ENCODE data around the gene GIT1. TPM values are rescaled to one million over a fixed set of nuclear protein-coding genes. Genes with fewer than 3 reads are reported as not detected.

GIT1 gene
- total RNA-seq, 5 donors from 2014 or later (not counting 1 experiment from before 2014, with no cell fraction given), result 36.7 to 86.4 (median 71.8) TPM

- Histone ChIP-seq H3K27ac (ENCODE audit: low read length) (peak overlapping the region; percentile 72), H3K4me3 (ENCODE audit: control insufficient read depth in 1 of 2, extremely low read depth in 1 of 2, low read length in 1 of 2) (peak overlapping the region; percentile 75 to 81), H3K4me1 (ENCODE audit: control insufficient read depth in 1 of 2, extremely low read depth in 1 of 2, insufficient read depth in 2 of 2, low read length in 2 of 2) (peaks cover 13 to 64% of the 10 kb centered on the region in 2 experiments), H3K27me3 (replicated peaks in 1 of 2; ENCODE audit: control insufficient read depth in 2 of 2, extremely low read depth in 1 of 2, insufficient read depth in 2 of 2, low read length in 1 of 2) (no peaks in the 10 kb centered on the region), H3K36me3 (ENCODE audit: control insufficient read depth in 2 of 2, extremely low read depth in 1 of 2, insufficient read depth in 1 of 2, low read length in 1 of 2) (peaks cover 0 to 10% of the 10 kb centered on the region in 2 donors), H3K9me3 (no peaks in the 10 kb centered on the region)
- H3K27me3 Mint-ChIP-seq, result no peaks in the 10 kb centered on the region
- H3K4me1 Mint-ChIP-seq, result peaks cover 24 to 47% (median 40%) of the 10 kb centered on the region in 3 donors
- peak in 1 of 35 experiments; percentile 41 for DNase-seq
- peak; percentile 2 to 5 (median 4) for ATAC-seq (replicated peaks in 1 of 4)
- under 1% methylated on average over 27 of the region's 27 CpGs for WGBS (ENCODE audit: insufficient coverage)
- H3K9me3 Mint-ChIP-seq, result no peaks in the 10 kb centered on the region
- POLR2A ChIA-PET, result no interaction called here
- H3K27ac Mint-ChIP-seq, result peak overlapping the region; percentile 55 to 61
- H3K36me3 Mint-ChIP-seq, result no peaks in the 10 kb centered on the region
- CTCF ChIA-PET, result interaction anchor here (0.5 to 1.8 kb wide), 4 partner anchors 50 to 379 kb away, joined by 3 to 6 read pairs (median 5); partner anchors contain the start of gene SSH2 (in 1 of the 2)
- peak overlapping the region; percentile 88 to 94 (median 94) for H3K4me3 Mint-ChIP-seq
These were observed 22.2 kb downstream of the GIT1 start for GRCh38 chr17:29567304-29567553.

DNA sequence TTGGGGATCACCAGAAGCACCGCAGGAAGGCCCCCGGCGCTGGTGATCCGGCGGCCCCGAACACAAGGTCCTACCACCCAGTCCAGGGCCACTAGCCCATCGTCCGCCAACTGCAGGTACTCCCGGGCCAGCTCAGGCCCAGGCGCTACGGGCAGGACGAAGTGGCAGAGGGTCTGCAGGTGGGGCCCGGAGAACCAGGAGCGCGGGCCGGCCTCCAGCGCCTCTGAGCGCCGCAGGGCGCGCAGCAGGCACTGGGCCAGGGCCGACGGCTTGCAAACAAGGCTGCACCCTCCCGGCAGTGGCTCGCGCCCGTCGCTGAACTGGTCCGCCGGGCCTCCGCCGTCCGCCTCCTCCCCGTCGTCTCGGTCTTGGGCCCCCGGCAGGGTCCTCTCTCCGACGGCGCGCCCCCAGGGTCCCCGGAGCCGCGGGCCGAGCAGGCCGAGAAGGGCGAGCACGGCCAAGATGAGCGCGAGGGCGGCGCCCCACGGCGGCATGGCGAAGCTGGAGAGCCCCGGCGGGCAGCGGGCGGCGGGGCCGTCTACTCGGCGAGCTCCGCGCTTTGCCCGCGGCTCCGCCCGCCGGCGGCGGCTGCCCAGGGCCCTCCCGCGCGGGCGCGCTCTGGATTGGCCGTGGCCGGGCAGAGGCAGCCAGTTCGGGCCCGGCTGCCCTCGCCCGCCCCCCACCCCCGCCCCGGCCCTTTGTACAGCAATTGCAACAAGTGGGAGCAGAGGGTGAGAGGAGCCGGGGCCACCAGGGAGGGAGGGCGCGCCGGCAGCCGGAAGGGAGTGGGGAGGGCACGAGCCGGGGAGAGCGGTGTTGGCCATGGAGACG, 22.8 kb downstream of the GIT1 start, which contains the start of gene ABHD15:
Gene ABHD15, minus strand, starts transcription at position 565 of the 831 bp plus-strand sequence. Its CDS starts 71 bp downstream, at position 494.
- H3K27ac Mint-ChIP-seq, result peak within 1 kb of the TSS; percentile 95 to 96
- H3K4me1 Mint-ChIP-seq, result peaks cover 28 to 52% (median 45%) of the 10 kb centered on the region in 3 donors
- H3K4me1 ChIP-seq (ENCODE audit: control insufficient read depth in 1 of 2, extremely low read depth in 1 of 2, insufficient read depth in 2 of 2, low read length in 2 of 2), result peaks cover 13 to 67% of the 10 kb centered on the region in 2 experiments

GRCh38 chr17:29565643-29566472, 23.6 kb downstream of the GIT1 start:
- peak overlapping the region; percentile 43 for H3K27ac ChIP-seq (ENCODE audit: low read length)
- POLR2A ChIA-PET, result interaction anchor here (0.5 to 0.6 kb wide), 2 partner anchors 73 to 87 kb away, joined by 3 read pairs; no protein-coding TSS in a partner anchor
- peak overlapping the region; percentile 63 to 65 for H3K4me3 ChIP-seq (ENCODE audit: control insufficient read depth in 1 of 2, extremely low read depth in 1 of 2, low read length in 1 of 2)
- H3K27ac Mint-ChIP-seq, result peak overlapping the region; percentile 91 to 93
- H3K4me1 Mint-ChIP-seq, result peaks cover 26 to 53% (median 44%) of the 10 kb centered on the region in 3 donors
- H3K36me3 Mint-ChIP-seq, result peaks cover 5% of the 10 kb centered on the region
- CTCF ChIA-PET, result interaction anchor here (0.6 to 1.2 kb wide), 2 partner anchors 30 to 47 kb away, joined by 3 to 5 read pairs; no protein-coding TSS in a partner anchor
- no peaks in the 10 kb centered on the region for H3K27me3 ChIP-seq (replicated peaks in 1 of 2; ENCODE audit: control insufficient read depth in 2 of 2, extremely low read depth in 1 of 2, insufficient read depth in 2 of 2, low read length in 1 of 2)
- DNase-seq, result peak in 22 of 35 experiments; percentile 27 to 73 (median 47)
- H3K9me3 ChIP-seq, result no peaks in the 10 kb centered on the region
- H3K4me1 ChIP-seq (ENCODE audit: control insufficient read depth in 1 of 2, extremely low read depth in 1 of 2, insufficient read depth in 2 of 2, low read length in 2 of 2), result peaks cover 13 to 69% of the 10 kb centered on the region in 2 experiments
- peak; percentile 10 to 33 (median 20) for ATAC-seq (replicated peaks in 1 of 4)
- H3K4me3 Mint-ChIP-seq, result peak overlapping the region; percentile 87 to 94 (median 88)
- H3K27me3 Mint-ChIP-seq, result no peaks in the 10 kb centered on the region
- 10% methylated on average over 54 of the region's 55 CpGs for WGBS (ENCODE audit: insufficient coverage)
- H3K36me3 ChIP-seq (ENCODE audit: control insufficient read depth in 2 of 2, extremely low read depth in 1 of 2, insufficient read depth in 1 of 2, low read length in 1 of 2), result peaks cover 0 to 17% of the 10 kb centered on the region in 2 donors
- no peaks in the 10 kb centered on the region for H3K9me3 Mint-ChIP-seq

More for the DNA sequence above, 22.8 kb downstream of the GIT1 start, which contains the start of gene ABHD15:
- WGBS (ENCODE audit: insufficient coverage), result under 1% methylated on average over 93 of the region's 94 CpGs
- H3K36me3 Mint-ChIP-seq, result peaks cover 5% of the 10 kb centered on the region
- Histone ChIP-seq H3K4me3 (ENCODE audit: control insufficient read depth in 1 of 2, extremely low read depth in 1 of 2, low read length in 1 of 2) (peak within 1 kb of the TSS; percentile 75 to 81), H3K27me3 (replicated peaks in 1 of 2; ENCODE audit: control insufficient read depth in 2 of 2, extremely low read depth in 1 of 2, insufficient read depth in 2 of 2, low read length in 1 of 2) (no peaks in the 10 kb centered on the region), H3K9me3 (no peaks in the 10 kb centered on the region), H3K27ac (ENCODE audit: low read length) (peak within 1 kb of the TSS; percentile 72), H3K36me3 (ENCODE audit: control insufficient read depth in 2 of 2, extremely low read depth in 1 of 2, insufficient read depth in 1 of 2, low read length in 1 of 2) (peaks cover 0 to 14% of the 10 kb centered on the region in 2 donors)
- no peaks in the 10 kb centered on the region for H3K27me3 Mint-ChIP-seq
- ATAC-seq (replicated peaks in 1 of 4) (peak; percentile 30 to 38 (median 34)), DNase-seq (peak in 17 of 35 experiments; percentile 27 to 76 (median 44))
- no peaks in the 10 kb centered on the region for H3K9me3 Mint-ChIP-seq
- POLR2A ChIA-PET, result interaction anchor here in 1 of 2 donors (0.5 kb wide), 1 partner anchor 88 kb away, joined by 3 read pairs; no protein-coding TSS in a partner anchor
- CTCF ChIA-PET, result interaction anchor here in 1 of 2 donors (1.2 to 1.8 kb wide), 3 partner anchors 47 to 364 kb away, joined by 3 to 6 read pairs (median 6); partner anchors contain the start of gene SSH2
- peak within 1 kb of the TSS; percentile 88 to 94 (median 94) for H3K4me3 Mint-ChIP-seq

DNA sequence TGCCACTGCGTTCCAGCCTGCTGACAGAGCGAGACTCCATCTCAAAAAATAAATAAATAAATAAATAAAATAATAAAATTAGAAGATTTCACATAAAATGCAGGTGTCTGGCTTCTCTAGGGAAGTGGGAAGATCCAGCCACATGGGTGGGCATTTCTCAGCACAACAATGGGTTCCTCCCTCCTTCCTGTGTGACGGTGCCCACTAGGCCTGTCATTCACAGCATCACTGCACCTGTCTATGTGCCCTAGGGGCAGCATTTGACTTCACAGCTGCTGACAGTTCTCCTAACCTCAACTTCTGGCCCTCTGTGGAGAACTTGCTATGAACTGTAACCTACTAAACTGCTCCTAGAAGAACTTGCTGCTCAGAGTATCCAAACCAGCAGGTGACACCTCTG, 25.6 kb downstream of the GIT1 start:
- H3K9me3 Mint-ChIP-seq, result no peaks in the 10 kb centered on the region
- H3K27me3 Mint-ChIP-seq, result no peaks in the 10 kb centered on the region
- ChIA-PET POLR2A (interaction anchor here in 1 of 2 donors (0.6 kb wide), 1 partner anchor 55 kb away, joined by 5 read pairs; no protein-coding TSS in a partner anchor), CTCF (interaction anchor here in 1 of 2 donors (0.6 kb wide), 1 partner anchor 61 kb away, joined by 3 read pairs; no protein-coding TSS in a partner anchor)
- H3K36me3 Mint-ChIP-seq, result peaks cover 5% of the 10 kb centered on the region
- DNase-seq (no peak), ATAC-seq (replicated peaks in 1 of 4) (no peak)
- H3K4me1 Mint-ChIP-seq, result peaks cover 18 to 51% (median 36%) of the 10 kb centered on the region in 3 donors
- no peaks in the 10 kb centered on the region for H3K9me3 ChIP-seq
- peaks cover 0 to 17% of the 10 kb centered on the region in 2 donors for H3K36me3 ChIP-seq (ENCODE audit: control insufficient read depth in 2 of 2, extremely low read depth in 1 of 2, insufficient read depth in 1 of 2, low read length in 1 of 2)
- H3K27me3 ChIP-seq (replicated peaks in 1 of 2; ENCODE audit: control insufficient read depth in 2 of 2, extremely low read depth in 1 of 2, insufficient read depth in 2 of 2, low read length in 1 of 2), result no peaks in the 10 kb centered on the region
- H3K27ac Mint-ChIP-seq, result peak overlapping the region; percentile 73 to 77
- H3K4me3 Mint-ChIP-seq, result peak overlapping the region in 2 of 3 donors; percentile 9 to 49
- peaks cover 8 to 60% of the 10 kb centered on the region in 2 experiments for H3K4me1 ChIP-seq (ENCODE audit: control insufficient read depth in 1 of 2, extremely low read depth in 1 of 2, insufficient read depth in 2 of 2, low read length in 2 of 2)
- no peak overlapping the region for H3K4me3 ChIP-seq (ENCODE audit: control insufficient read depth in 1 of 2, extremely low read depth in 1 of 2, low read length in 1 of 2)
- peak overlapping the region; percentile 32 for H3K27ac ChIP-seq (ENCODE audit: low read length)
- no CpG with 5 or more reads among the region's 3 CpGs for WGBS (ENCODE audit: insufficient coverage)

DNA sequence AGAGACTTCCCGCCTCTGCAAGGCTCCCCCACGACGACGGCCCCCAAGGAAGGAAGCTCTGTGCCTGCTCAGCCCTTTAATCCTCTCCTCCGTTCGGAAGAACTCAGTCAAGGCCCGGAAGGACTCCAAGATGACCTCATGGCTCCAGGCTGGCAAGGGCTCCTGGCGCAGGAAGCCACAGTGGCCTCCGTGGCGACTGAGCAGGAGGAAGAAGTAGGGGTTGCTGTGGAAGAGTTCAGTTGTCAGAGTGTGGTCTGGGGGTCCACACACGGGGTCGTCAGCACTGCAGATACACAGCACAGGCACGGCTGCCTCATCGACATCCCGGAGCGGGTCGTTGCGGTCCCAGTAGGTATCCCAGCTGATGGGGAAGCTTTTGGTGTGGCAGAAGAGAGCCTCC, 26.8 kb downstream of the GIT1 start:
- H3K9me3 Mint-ChIP-seq, result no peaks in the 10 kb centered on the region
- DNase-seq (no peak), ATAC-seq (replicated peaks in 1 of 4) (no peak)
- POLR2A ChIA-PET, result no interaction called here
- no peak overlapping the region for H3K4me3 Mint-ChIP-seq
- 92% methylated on average over 17 of the region's 18 CpGs for WGBS (ENCODE audit: insufficient coverage)
- H3K36me3 ChIP-seq (ENCODE audit: control insufficient read depth in 2 of 2, extremely low read depth in 1 of 2, insufficient read depth in 1 of 2, low read length in 1 of 2), result peaks cover 0 to 17% of the 10 kb centered on the region in 2 donors
- peaks cover 5% of the 10 kb centered on the region for H3K36me3 Mint-ChIP-seq
- peaks cover 6 to 52% of the 10 kb centered on the region in 2 experiments for H3K4me1 ChIP-seq (ENCODE audit: control insufficient read depth in 1 of 2, extremely low read depth in 1 of 2, insufficient read depth in 2 of 2, low read length in 2 of 2)
- H3K27ac ChIP-seq (ENCODE audit: low read length), result no peak overlapping the region
- H3K4me3 ChIP-seq (ENCODE audit: control insufficient read depth in 1 of 2, extremely low read depth in 1 of 2, low read length in 1 of 2), result no peak overlapping the region
- CTCF ChIA-PET, result interaction anchor here in 1 of 2 donors (0.6 kb wide), 1 partner anchor 8 kb away, joined by 3 read pairs; no protein-coding TSS in a partner anchor
- no peaks in the 10 kb centered on the region for H3K27me3 Mint-ChIP-seq
- H3K4me1 Mint-ChIP-seq, result peaks cover 17 to 55% (median 39%) of the 10 kb centered on the region in 3 donors
- H3K9me3 ChIP-seq, result no peaks in the 10 kb centered on the region
- H3K27ac Mint-ChIP-seq, result peak overlapping the region; percentile 62 to 79
- no peaks in the 10 kb centered on the region for H3K27me3 ChIP-seq (replicated peaks in 1 of 2; ENCODE audit: control insufficient read depth in 2 of 2, extremely low read depth in 1 of 2, insufficient read depth in 2 of 2, low read length in 1 of 2)
